GM18861 (cell line): ENCODE data around the gene AMHR2.
"Not testable (repeated sequence)": the region's sequence is repeated elsewhere in the genome, so short reads cannot be mapped to it uniquely, and the experiment has no call there.

Experiments used
- ATAC-seq: cut with Tn5 transposase; IDR thresholded peaks from one replicate; pipeline ENCODE4 v1.9.1; 2021; ENCODE audit not compliant: unreplicated experiment

Gene AMHR2

DNA sequence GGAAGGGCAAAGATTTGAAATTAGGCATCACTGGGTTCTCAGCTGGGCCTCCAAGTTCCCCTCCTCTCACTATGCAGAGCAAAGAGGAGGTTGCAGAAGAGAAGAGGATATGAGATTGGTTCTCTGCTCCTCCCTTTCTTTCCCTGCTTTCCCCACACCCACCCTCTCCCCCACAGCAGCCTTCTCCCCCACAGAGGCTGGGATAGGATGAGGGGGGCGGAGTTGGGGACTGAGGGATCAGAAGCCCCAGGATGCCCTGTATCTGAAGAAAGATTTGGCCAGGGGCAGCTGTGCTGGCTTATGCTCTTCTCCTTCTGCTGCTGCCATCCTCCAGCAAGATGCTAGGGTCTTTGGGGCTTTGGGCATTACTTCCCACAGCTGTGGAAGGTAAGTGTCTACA, at the start of gene AMHR2:
AMHR2 (plus strand) TSS at position 259 of the 400 bp plus-strand sequence; CDS start at position 339, 80 bp downstream.
- no peak for ATAC-seq

DNA sequence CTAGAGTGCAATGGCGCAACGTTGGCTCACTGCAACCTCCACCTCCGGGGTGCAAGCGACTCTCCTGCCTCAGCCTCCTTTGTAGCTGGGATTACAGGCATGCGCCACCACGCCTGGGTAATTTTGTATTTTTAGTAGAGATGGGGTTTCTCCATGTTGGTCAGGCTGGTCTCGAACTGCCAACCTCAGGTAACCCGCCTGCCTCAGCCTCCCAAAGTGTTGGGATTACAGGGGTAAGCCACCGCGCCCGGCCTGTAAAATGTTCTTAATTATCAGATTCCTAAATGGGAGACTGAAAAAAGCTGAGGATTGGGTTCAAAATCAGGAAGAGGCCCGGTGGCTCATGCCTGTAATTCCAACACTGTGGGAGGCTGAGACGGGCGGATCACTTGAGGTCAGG, 49.4 kb upstream of the AMHR2 start:
- ATAC-seq = not testable (repeated sequence)

DNA sequence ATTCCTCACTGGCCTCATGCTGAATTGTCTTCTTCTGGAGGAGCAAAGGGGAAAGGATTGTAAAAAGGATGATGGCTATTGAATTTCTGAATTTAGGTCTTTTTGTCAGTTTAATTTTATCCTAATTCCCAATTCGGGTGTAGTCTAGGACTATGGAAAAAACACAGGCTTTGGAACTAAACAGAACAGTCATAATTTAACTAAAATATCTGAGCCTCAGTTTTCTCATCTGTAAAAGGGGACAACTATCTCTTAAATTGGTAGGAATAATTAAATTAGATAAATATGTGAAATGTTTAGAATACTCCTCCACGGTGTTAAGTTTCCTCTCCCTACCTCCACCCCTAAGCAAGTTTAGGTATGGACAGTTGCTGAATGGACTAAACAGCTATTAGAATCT, 46.9 kb upstream of the AMHR2 start:
- no peak for ATAC-seq

DNA sequence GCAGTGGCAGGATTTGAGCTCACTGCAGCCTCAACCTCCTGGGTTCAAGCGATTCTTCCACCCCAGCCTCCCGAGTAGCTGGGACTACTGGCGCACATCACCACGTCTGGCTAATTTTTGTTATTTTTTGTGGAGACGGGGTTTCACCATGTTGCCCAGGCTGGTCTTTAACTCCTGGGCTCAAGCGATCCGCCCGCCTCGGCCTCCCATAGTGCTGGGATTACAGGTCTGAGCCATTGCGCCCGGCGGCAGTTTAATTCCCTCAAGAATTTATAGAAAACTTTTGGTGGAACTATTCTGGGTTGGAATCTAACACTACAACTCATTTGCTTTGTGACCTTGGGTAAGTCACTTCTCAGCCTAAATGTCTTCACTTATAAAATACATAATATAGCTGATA, 45.4 kb upstream of the AMHR2 start:
- ATAC-seq = no peak

GRCh38 chr12:53378724-53379388, 44.8 kb upstream of the AMHR2 start:
- ATAC-seq = no peak

DNA sequence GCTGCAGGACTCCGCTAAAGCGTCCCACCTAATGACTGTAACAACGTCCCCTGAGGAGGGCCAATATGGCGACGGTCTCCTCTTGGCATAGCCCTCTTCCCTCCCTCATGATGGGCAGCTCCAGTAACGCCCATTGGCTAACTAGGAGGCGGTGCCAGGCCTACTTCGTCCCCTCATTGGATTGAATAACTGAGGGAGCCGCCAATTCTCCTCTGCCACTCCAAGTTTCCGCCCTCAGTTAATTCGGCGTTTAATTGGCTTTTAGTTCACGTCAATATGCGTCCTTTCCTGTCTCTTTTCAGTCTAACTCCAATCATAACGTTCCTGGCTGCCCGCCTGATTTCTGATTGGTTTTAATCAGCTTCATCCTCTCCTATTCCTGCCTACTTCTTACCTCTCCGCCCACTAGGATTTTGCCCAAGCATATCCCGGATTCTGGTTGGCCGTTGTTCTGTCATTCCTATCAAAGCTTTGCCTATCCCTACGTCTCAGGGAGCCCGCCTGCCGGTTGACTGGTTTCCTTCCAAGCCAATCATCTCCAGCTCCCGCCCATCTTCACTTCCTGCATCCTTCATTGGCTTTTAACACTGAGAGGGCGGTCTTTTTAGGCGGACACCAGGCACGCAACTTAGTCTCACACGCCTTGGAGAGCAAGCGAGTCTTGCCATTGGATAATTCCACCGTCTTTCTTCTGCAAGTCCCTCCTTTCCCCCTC, 44.1 kb upstream of the AMHR2 start:
- ATAC-seq = peak; percentile 61

GRCh38 chr12:53380104-53380793, 43.4 kb upstream of the AMHR2 start, which contains the start of gene SP1:
Gene SP1 (plus strand): TSS chr12:53380176. CDS start chr12:53380292, 116 bp downstream.
- peak; percentile 24 for ATAC-seq

DNA sequence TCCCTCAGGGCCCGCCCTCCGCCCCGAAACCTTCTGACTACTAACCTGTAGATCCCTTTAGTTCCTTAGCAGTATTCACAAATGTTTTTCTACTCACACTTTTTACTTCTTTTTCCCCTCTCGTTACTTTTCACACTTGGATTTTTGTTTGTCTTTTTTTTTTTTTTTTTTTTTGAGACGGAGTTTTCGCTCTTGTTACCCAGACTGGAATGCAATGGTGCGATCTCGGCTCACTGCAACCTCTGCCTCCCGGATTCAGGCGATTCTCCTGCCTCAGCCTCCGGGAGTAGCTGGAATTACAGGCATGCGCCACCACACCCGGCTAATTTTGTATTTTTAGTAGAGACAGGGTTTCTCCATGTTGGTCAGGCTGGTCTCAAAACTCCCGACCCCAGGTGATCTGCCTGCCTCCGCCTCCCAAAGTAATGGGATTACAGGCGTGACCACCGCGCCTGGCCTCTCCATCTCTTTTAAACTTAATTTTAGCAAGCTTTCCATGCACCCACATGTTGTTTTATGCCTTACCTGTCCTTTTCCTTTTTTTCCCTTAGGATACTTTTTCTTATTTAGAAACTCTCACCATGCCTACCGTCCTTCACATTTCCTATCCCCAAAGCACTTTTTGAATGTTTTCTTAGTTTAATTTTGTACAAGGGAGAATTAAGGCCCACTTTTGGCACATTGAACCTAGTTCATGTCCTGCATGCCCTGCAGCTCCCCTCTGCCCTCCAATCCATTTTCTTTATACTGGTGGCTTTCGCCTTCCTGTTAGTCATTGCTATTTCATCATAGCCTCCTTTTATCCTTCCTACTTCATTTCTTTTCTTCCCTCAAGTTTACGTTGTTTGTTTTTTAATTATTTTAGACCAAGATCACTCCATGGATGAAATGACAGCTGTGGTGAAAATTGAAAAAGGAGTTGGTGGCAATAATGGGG, 42.6 kb upstream of the AMHR2 start:
- ATAC-seq = no peak

GRCh38 chr12:53381731-53382630, 41.7 kb upstream of the AMHR2 start:
- ATAC-seq = no peak

GRCh38 chr12:53383258-53383657, 40.4 kb upstream of the AMHR2 start:
- no peak for ATAC-seq

DNA sequence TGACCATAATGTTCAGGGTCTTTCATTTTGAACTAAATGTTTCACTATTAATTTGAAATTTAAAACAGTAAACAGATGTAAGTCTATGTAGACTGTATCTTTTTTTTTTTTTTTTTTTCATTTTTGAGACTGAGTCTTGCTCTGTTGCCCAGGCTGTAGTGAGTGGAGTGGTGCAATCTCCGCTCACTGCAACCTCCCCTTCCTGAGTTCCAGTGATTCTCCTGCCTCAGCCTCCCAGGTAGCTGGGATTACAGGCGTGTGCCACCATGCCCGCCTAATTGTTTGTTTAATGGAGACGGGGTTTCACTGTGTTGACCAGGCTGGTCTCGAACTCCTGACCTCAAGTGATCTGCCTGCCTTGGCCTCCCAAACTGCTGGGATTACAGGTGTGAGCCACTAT, 37.3 kb upstream of the AMHR2 start:
- not testable (repeated sequence) for ATAC-seq

GRCh38 chr12:53388932-53389331, 34.7 kb upstream of the AMHR2 start:
- ATAC-seq = no peak

- no peak for ATAC-seq
Measured at GRCh38 chr12:53389702-53390101, 34.0 kb upstream of the AMHR2 start.

- ATAC-seq = no peak
Measured at GRCh38 chr12:53391724-53392123, 31.9 kb upstream of the AMHR2 start.

- ATAC-seq = no peak
Measured at GRCh38 chr12:53399896-53400295, 23.8 kb upstream of the AMHR2 start.

DNA sequence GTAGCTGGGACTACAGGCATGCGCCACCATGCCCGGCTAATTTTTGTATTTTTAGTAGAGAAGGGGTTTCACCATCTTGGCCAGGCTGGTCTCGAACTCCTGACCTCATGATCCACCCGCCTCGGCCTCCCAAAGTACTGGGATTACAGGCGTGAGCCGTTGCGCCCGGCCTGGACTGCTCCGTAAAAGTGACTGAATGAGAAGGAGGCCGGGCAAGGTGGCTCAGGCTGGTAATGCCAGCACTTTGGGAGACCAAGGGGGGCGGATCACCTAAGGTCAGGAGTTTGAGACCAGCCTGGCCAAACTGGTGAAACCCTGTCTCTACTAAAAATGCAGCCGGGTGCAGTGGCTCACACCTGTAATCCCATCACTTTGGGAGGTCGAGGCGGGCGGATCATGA, 21.3 kb upstream of the AMHR2 start:
- not testable (repeated sequence) for ATAC-seq

GRCh38 chr12:53402871-53403270, 20.8 kb upstream of the AMHR2 start:
- ATAC-seq = no peak

DNA sequence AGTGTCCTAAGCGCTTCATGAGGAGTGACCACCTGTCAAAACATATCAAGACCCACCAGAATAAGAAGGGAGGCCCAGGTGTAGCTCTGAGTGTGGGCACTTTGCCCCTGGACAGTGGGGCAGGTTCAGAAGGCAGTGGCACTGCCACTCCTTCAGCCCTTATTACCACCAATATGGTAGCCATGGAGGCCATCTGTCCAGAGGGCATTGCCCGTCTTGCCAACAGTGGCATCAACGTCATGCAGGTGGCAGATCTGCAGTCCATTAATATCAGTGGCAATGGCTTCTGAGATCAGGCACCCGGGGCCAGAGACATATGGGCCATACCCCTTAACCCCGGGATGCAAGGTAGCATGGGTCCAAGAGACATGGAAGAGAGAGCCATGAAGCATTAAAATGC, 12.7 kb upstream of the AMHR2 start:
- no peak for ATAC-seq

DNA sequence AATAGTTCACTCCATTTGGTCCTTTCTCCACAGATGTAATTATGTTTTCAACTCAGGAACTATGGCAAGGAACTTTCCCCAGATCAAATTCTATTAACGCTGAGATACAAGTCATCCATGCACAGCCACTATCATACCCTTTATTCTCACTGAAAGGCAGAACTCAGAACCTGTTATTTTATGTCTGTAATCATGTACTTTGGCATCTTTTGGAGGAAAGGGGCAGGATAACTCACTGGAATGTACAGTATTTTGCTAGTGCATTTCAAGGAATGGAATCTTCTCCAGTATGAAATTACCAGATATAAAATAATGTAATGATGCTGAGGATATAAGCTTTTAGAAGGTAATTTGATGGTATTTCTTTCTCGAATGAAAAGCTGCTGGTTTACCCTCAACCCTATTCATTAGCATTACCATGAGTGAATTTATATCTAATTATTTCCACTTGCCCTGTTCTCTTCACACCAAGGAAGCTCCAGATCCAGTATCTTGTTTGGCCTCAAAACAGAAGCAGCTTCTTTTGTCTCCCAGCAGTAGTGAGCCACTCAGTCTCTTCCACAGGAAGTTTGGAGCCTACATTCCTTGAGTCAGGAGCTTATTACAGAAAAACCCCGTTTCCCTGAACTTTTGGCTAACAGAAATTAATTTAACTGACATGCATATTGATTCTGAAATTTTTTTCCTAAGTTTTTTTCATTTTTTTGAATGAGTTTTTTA, 10.0 kb upstream of the AMHR2 start:
- no peak for ATAC-seq
